Psoas muscle (tissue), 8 donors: Measurements from ENCODE around the gene ACTL7B. TPM values are rescaled to one million over a fixed set of nuclear protein-coding genes. Genes with fewer than 3 reads are reported as not detected.

Source experiments
- ATAC-seq, 4 donors: fragments of 200-7000 bp; cut with Tn5 transposase; one replicate each; pipeline ENCODE4 v1.9.1; 2020; ENCODE audit warnings: moderate library complexity in 3 of 4, mild to moderate bottlenecking in 2 of 4
- DNase-seq, 2 donors: peaks; one replicate each; pipeline ENCODE4 v3.0.0-alpha.2; 2020
- H3K27ac ChIP-seq: fragments of 200-600 bp; one replicate; pipeline ENCODE4 v1.8.0; 2022
- H3K27me3 ChIP-seq, 3 donors: fragments of 200-600 bp in 1 of 3; one replicate each; pipeline versions ENCODE4 v1.6.1 to v1.8.0; 2013 to 2022; ENCODE audit warnings: low read length in 2 of 3, mild to moderate bottlenecking in 2 of 3, moderate library complexity in 1 of 3; ENCODE audit not compliant: insufficient read depth in 3 of 3
- H3K36me3 ChIP-seq, 2 donors: fragments of 200-600 bp in 1 of 2; one replicate each; pipeline versions ENCODE4 v1.6.1 to v1.8.0; 2013 to 2022; ENCODE audit warnings: low read depth in 1 of 2, mild to moderate bottlenecking in 1 of 2, moderate library complexity in 1 of 2; ENCODE audit not compliant: insufficient read depth in 1 of 2
- H3K4me1 ChIP-seq: fragments of 200-600 bp; one replicate; pipeline ENCODE4 v1.8.0; 2022
- H3K4me3 ChIP-seq: fragments of 200-600 bp; one replicate; pipeline ENCODE4 v1.8.0; 2022; ENCODE audit warnings: mild to moderate bottlenecking
- H3K9me3 ChIP-seq: fragments of 200-600 bp; one replicate; pipeline ENCODE4 v1.8.0; 2022
- WGBS, 3 donors: extraction: QIAGEN DNeasy Blood & Tissue Kit; methylation state at CpG; one replicate each; pipeline versions ENCODE4 v1.1.6 to v1.1.7; 2013; 5-methylcytosine and 5-hydroxymethylcytosine counted together
- intact Hi-C, 2 donors: fragments of 100-400 bp; cut with DNase I; formaldehyde crosslinking; loops; one replicate each; pipeline versions ENCODE4 v1.11.0 to v1.14.2; 2022
- polyA plus RNA-seq, 3 donors: library from polyadenylated mRNA; stranded (reverse); fragments of 200-250 nt; gene quantifications; one replicate each; pipeline ENCODE4 v1.2.3, GENCODE V29; 2013
- total RNA-seq, 4 donors: library from RNA; stranded (reverse); fragmentation: NEBNext Ultra II Directional in 2 of 4; extraction: Animal tissue kit (Norgen Biotek cat#: 25700) in 2 of 4; gene quantifications; one replicate each; pipeline versions ENCODE4 v1.2.1 to v1.2.4, GENCODE V29; 2021 to 2023
- TF ChIP-seq, protein P1 (sequence below): fragments of 200-600 bp; IDR thresholded peaks from one replicate; pipeline ENCODE4 v1.8.0; 2022; ENCODE audit warnings: antibody characterized with exemption
- donor health status: healthy with polysubstance abuse.
- donor health status: DM: no; HTN: no; CAD: no; lungs with moderate emphysema.
- donor health status: Bipolar disorder and iron deficiency.
- donor health status: healthy.
- donor health status: DM: yes; HTN: yes; CAD: no.
- donor health status: DM: no; HTN: no; CAD: no.
- donor health status: DM: no; HTN: no; CAD: no.
- donor health status: DM: yes; HTN: yes; CAD: no.

Gene ACTL7B
- total and polyA plus RNA-seq, 7 donors, result not detected

DNA sequence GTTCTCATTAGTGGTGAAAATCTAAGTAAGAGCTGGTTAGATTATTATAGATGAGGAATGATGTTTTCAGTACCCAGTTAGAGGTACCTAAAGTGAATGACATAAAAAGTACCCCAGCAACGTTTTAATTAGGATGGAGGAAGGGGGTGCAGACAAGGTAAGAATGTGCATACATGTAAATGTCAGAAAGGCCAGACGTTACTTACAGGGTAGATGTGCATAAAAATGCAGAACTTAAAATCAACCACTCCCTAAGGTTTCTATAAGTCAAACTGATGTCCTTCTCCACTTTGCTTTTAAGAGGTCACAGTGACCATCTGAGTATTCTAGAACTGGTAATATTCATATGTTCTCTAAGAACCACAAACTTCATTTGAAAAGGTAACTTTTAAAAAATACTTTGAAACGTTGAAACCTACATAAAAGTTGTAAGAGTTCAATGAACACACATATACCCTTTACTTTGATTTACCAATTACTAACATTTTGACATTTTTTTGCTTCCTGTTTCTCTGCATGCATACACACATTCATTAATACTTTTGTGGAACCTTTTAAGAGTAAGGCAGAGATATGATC lies 25.0 kb upstream of the ACTL7B start:
- Histone ChIP-seq H3K9me3 (no peaks in the 10 kb centered on the region), H3K27ac (no peak overlapping the region), H3K36me3 (peaks cover 12 to 84% of the 10 kb centered on the region in 2 donors), H3K4me3 (no peak overlapping the region), H3K4me1 (no peaks in the 10 kb centered on the region), H3K27me3 (no peaks in the 10 kb centered on the region)
- TF ChIP-seq, protein P1, sequence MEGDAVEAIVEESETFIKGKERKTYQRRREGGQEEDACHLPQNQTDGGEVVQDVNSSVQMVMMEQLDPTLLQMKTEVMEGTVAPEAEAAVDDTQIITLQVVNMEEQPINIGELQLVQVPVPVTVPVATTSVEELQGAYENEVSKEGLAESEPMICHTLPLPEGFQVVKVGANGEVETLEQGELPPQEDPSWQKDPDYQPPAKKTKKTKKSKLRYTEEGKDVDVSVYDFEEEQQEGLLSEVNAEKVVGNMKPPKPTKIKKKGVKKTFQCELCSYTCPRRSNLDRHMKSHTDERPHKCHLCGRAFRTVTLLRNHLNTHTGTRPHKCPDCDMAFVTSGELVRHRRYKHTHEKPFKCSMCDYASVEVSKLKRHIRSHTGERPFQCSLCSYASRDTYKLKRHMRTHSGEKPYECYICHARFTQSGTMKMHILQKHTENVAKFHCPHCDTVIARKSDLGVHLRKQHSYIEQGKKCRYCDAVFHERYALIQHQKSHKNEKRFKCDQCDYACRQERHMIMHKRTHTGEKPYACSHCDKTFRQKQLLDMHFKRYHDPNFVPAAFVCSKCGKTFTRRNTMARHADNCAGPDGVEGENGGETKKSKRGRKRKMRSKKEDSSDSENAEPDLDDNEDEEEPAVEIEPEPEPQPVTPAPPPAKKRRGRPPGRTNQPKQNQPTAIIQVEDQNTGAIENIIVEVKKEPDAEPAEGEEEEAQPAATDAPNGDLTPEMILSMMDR, result no peak
- no peak for ATAC-seq
- 67 to 83% (median 80%) methylated on average over 3 of the region's 3 CpGs for WGBS, 3 donors
- no peak for DNase-seq
- intact Hi-C loops, result loop anchor here in 1 of 2 donors (5.0 kb wide), 1 partner anchor 41 kb away; no protein-coding TSS in a partner anchor

DNA sequence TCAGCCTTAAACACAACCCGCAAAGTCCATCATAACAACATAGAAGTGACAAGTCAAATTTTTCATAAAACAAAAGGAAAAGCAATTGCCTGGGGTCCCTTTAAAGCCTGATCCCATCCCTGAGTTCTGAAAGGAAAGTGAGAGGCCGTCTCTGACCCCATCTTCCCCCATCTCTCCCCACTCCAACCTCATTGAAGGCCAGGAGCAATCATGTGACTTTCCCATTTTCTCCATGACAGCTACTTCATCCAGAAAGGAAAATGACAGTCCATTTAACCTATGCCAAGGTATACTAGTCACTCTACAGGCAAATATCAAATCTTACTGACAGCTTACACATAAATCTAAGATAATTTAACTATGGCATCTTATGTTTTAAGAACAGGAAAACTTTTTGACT lies 21.7 kb upstream of the ACTL7B start:
- Histone ChIP-seq H3K9me3 (no peaks in the 10 kb centered on the region), H3K4me3 (no peak overlapping the region), H3K36me3 (peaks cover 26 to 98% of the 10 kb centered on the region in 2 donors), H3K4me1 (no peaks in the 10 kb centered on the region), H3K27ac (no peak overlapping the region), H3K27me3 (no peaks in the 10 kb centered on the region)
- WGBS, 3 donors, result 98 to 100% (median 100%) methylated on average over 2 of the region's 2 CpGs
- TF ChIP-seq, protein P1, result no peak
- intact Hi-C loops, result no loop called here
- ATAC-seq (no peak), DNase-seq (no peak)

DNA sequence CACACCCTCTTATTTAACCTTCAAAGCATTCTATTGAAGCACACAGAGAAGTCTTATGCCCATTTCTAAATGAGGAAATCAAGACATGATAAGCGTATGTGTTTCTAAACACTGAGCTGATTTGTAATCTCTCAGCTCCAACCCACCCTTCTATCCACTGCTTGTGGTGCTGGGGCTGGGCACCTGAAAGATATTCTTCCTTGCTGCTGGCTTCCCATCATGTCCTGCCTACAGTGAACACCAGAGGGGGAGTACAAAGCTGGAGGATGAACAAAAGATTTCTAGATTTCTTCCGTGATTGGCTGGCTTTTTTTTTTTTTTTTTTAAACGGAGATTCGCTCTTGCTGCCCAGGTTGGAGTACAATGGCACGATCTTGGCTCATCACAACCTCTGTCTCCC lies 20.6 kb upstream of the ACTL7B start:
- no peak overlapping the region for H3K27ac ChIP-seq
- H3K9me3 ChIP-seq, result no peaks in the 10 kb centered on the region
- peaks cover 23 to 97% of the 10 kb centered on the region in 2 donors for H3K36me3 ChIP-seq
- H3K4me3 ChIP-seq, result no peak overlapping the region
- no peaks in the 10 kb centered on the region for H3K27me3 ChIP-seq
- ATAC-seq, result no peak
- no peaks in the 10 kb centered on the region for H3K4me1 ChIP-seq
- TF ChIP-seq, protein P1, result no peak
- 94 to 97% (median 95%) methylated on average over 5 of the region's 5 CpGs for WGBS, 3 donors
- DNase-seq, result no peak
- intact Hi-C loops, result no loop called here

DNA sequence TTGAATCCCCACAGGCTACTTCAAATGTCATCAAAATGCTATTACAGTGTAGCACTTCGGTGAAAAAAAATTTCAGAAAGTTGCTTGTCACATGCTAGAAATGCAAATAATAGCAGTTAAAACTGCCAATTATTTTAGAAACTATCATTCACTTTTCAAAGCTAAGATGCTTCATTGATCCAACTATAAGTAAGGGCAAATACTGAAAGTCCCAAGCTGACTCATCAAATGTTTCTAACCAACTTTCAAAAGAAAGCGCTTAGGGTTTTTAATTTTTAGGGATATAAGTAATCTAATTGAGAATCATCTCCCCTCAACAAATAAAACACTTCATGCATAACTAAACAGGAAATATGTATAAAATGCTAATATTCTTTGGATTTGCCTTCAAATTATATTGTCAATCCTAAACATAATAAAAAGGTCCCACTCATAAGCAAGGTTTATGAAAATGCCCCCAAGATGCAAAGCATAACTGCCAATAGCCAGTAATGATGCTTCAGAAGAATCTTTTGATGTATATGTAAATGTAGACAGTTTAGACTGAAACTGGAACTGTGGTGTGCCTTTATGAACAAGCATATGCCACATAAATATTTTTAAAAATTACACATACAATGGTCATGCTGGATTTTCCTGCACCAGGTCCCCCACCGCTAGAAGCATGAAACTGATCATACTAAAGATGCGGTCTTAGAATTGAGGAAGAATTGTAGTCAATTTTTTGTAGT lies 18.4 kb upstream of the ACTL7B start:
- Histone ChIP-seq H3K27ac (no peak overlapping the region), H3K4me1 (no peaks in the 10 kb centered on the region), H3K36me3 (peaks cover 21 to 91% of the 10 kb centered on the region in 2 donors), H3K4me3 (no peak overlapping the region), H3K9me3 (no peaks in the 10 kb centered on the region), H3K27me3 (no peaks in the 10 kb centered on the region)
- ATAC-seq (no peak), DNase-seq (no peak)
- intact Hi-C loops, result no loop called here
- TF ChIP-seq, protein P1, result no peak
- WGBS, 3 donors, result 95 to 97% (median 97%) methylated on average over 4 of the region's 4 CpGs
